H1 (cell line): ENCODE data around the gene MLLT6. TPM values are rescaled to one million over a fixed set of nuclear protein-coding genes. Genes with fewer than 3 reads are reported as not detected.

ENCODE experiments used
- CTCF ChIA-PET: fragments of 300-600 bp; sonication (Branson Sonifier 250); formaldehyde crosslinking; loops from one replicate; lab custom pipeline; 2021; ENCODE audit not compliant: partially characterized antibody; lab: Charles Lee
- POLR2A ChIA-PET: fragments of 300-600 bp; sonication (Branson Sonifier 250); formaldehyde crosslinking; loops from one replicate; lab custom pipeline; 2021; ENCODE audit warnings: inconsistent platforms; ENCODE audit not compliant: partially characterized antibody; lab: Charles Lee
- DNase-seq, 2 experiments: peaks; one replicate each; pipeline versions ENCODE4 v3.0.0 to v3.0.0-alpha.2; 2010 to 2022; ENCODE audit warnings: low spot score in 2 of 2, low read depth in 1 of 2, mixed read lengths in 1 of 2
- FAIRE-seq: peaks from 2 replicates; lab custom pipeline; 2011; peaks lifted over from hg19 to GRCh38; lab: Jason Lieb, UNC
- H2AFZ ChIP-seq: 2 replicates; pipeline ENCODE4 v1.8.1; 2012; ENCODE audit warnings: low read length, inconsistent platforms
- H2AK5ac ChIP-seq: 2 replicates; pipeline ENCODE4 v1.6.1; 2013; ENCODE audit warnings: low read depth, low read length
- H2BK120ac ChIP-seq: replicated peaks from 2 replicates; pipeline ENCODE3; 2013; ENCODE audit warnings: low read depth, low read length, inconsistent platforms
- H2BK12ac ChIP-seq: 2 replicates; pipeline ENCODE4 v1.6.1; 2013; ENCODE audit warnings: low read depth, low read length
- H2BK15ac ChIP-seq: 2 replicates; pipeline ENCODE4 v1.6.1; 2013; ENCODE audit warnings: low read length
- H2BK20ac ChIP-seq: 2 replicates; pipeline ENCODE4 v1.6.1; 2013; ENCODE audit warnings: low read length
- H2BK5ac ChIP-seq: 2 replicates; pipeline ENCODE4 v1.6.1; 2013; ENCODE audit warnings: low read depth, low read length
- H3K14ac ChIP-seq: 2 replicates; pipeline ENCODE4 v1.6.1; 2013; ENCODE audit warnings: inconsistent platforms; ENCODE audit not compliant: insufficient read length
- H3K18ac ChIP-seq: 2 replicates; pipeline ENCODE4 v1.6.1; 2013; ENCODE audit warnings: low read length; ENCODE audit errors: extremely low read depth
- H3K23ac ChIP-seq: 2 replicates; pipeline ENCODE4 v1.6.1; 2013; ENCODE audit warnings: inconsistent platforms; ENCODE audit not compliant: insufficient read length
- H3K23me2 ChIP-seq: 2 replicates; pipeline ENCODE4 v1.6.1; 2013; ENCODE audit warnings: low read depth, low read length
- H3K27ac ChIP-seq: 2 replicates; pipeline ENCODE4 v1.6.1; 2011; ENCODE audit warnings: low read depth, low read length, inconsistent platforms
- H3K27me3 ChIP-seq, 4 experiments: replicated peaks in 1 of 4; 1 replicate in 1 of 4; 2 replicates in 3 of 4; pipeline versions ENCODE4 v1.6.1 to v1.8.1; 2011 to 2013; ENCODE audit warnings: low read length in 3 of 4, mild to moderate bottlenecking in 3 of 4, inconsistent platforms in 2 of 4, mixed read lengths in 2 of 4, moderate library complexity in 1 of 4; ENCODE audit not compliant: control insufficient read depth in 3 of 4, insufficient read depth in 3 of 4; ENCODE audit errors: extremely low read depth in 1 of 4
- H3K36me3 ChIP-seq, 4 experiments: 2 replicates each; pipeline versions ENCODE4 v1.6.1 to v1.8.1; 2011 to 2013; ENCODE audit warnings: mild to moderate bottlenecking in 4 of 4, low read length in 3 of 4, moderate library complexity in 2 of 4, control low read depth in 1 of 4, inconsistent platforms in 1 of 4; ENCODE audit not compliant: insufficient read depth in 4 of 4, control insufficient read depth in 2 of 4
- H3K4ac ChIP-seq: replicated peaks from 2 replicates; pipeline ENCODE3; 2013; ENCODE audit warnings: low read length, low read depth, mixed read lengths, inconsistent platforms; ENCODE audit not compliant: insufficient read length
- H3K4me1 ChIP-seq, 4 experiments: replicated peaks in 1 of 4; 1 replicate in 1 of 4; 2 replicates in 3 of 4; pipeline versions ENCODE4 v1.6.1 to v1.8.1; 2011 to 2013; ENCODE audit warnings: low read length in 3 of 4, inconsistent platforms in 2 of 4, mixed read lengths in 1 of 4; ENCODE audit not compliant: insufficient read depth in 4 of 4, control insufficient read depth in 3 of 4
- H3K4me2 ChIP-seq, 2 experiments: 2 replicates each; pipeline versions ENCODE4 v1.6.1 to v1.8.1; 2011 to 2013; ENCODE audit warnings: low read depth in 2 of 2, low read length in 2 of 2, control low read depth in 1 of 2, inconsistent platforms in 1 of 2, mild to moderate bottlenecking in 1 of 2; ENCODE audit not compliant: insufficient read depth in 1 of 2
- H3K4me3 ChIP-seq, 4 experiments: fragments of 200-600, 300-600 bp in 1 of 4; sonication (generic), shearing (Covaris generic), sonication (Bioruptor Twin) in 1 of 4; 2 replicates each; pipeline versions ENCODE4 v1.5.1 to v1.8.1; 2011 to 2016; ENCODE audit warnings: low read length in 4 of 4, low read depth in 3 of 4, control low read depth in 2 of 4, inconsistent platforms in 2 of 4, mild to moderate bottlenecking in 2 of 4, mixed read lengths in 1 of 4, moderate library complexity in 1 of 4; ENCODE audit not compliant: insufficient read depth in 2 of 4; ENCODE audit errors: extremely low read depth in 1 of 4
- H3K56ac ChIP-seq: replicated peaks from 2 replicates; pipeline ENCODE3; 2013; ENCODE audit warnings: low read depth, mild to moderate bottlenecking, mixed read lengths, low read length, inconsistent platforms; ENCODE audit not compliant: insufficient read length
- H3K79me1 ChIP-seq: 2 replicates; pipeline ENCODE4 v1.6.1; 2013; ENCODE audit warnings: low read depth, low read length, control low read depth
- H3K79me2 ChIP-seq, 2 experiments: 2 replicates each; pipeline versions ENCODE4 v1.6.1 to v1.8.1; 2012 to 2013; ENCODE audit warnings: low read length in 2 of 2, mild to moderate bottlenecking in 2 of 2, inconsistent platforms in 1 of 2; ENCODE audit not compliant: insufficient read depth in 2 of 2, control insufficient read depth in 1 of 2
- H3K9ac ChIP-seq, 4 experiments: replicated peaks in 1 of 4; 1 replicate in 1 of 4; 2 replicates in 3 of 4; pipeline versions ENCODE4 v1.6.1 to v1.8.1; 2011 to 2013; ENCODE audit warnings: low read depth in 3 of 4, low read length in 3 of 4, control low read depth in 2 of 4, mild to moderate bottlenecking in 2 of 4, moderate library complexity in 2 of 4, inconsistent platforms in 1 of 4; ENCODE audit errors: extremely low read depth in 1 of 4
- H3K9me3 ChIP-seq, 2 experiments: 2 replicates each; pipeline versions ENCODE4 v1.6.1 to v1.8.1; 2012 to 2013; ENCODE audit warnings: mild to moderate bottlenecking in 2 of 2, moderate library complexity in 2 of 2, control low read depth in 1 of 2, inconsistent platforms in 1 of 2, low read depth in 1 of 2, low read length in 1 of 2, mixed read lengths in 1 of 2; ENCODE audit not compliant: insufficient read depth in 2 of 2
- H4K20me1 ChIP-seq, 2 experiments: replicated peaks in 1 of 2; 2 replicates each; pipeline versions ENCODE3 to v1.8.1; 2011 to 2013; ENCODE audit warnings: inconsistent platforms in 2 of 2, low read length in 2 of 2, mild to moderate bottlenecking in 1 of 2; ENCODE audit not compliant: insufficient read depth in 2 of 2, control insufficient read depth in 1 of 2
- H4K5ac ChIP-seq: 2 replicates; pipeline ENCODE4 v1.6.1; 2013; ENCODE audit warnings: low read length, low read depth, mixed read lengths, inconsistent platforms; ENCODE audit not compliant: insufficient read length
- H4K8ac ChIP-seq: 2 replicates; pipeline ENCODE4 v1.8.0; 2013; ENCODE audit warnings: mild to moderate bottlenecking, moderate library complexity, low read length, inconsistent platforms; ENCODE audit not compliant: insufficient read depth; ENCODE audit errors: extremely low read depth
- H4K91ac ChIP-seq: replicated peaks from 2 replicates; pipeline ENCODE3; 2013; ENCODE audit warnings: low read length, mixed read lengths, inconsistent platforms; ENCODE audit not compliant: insufficient read length
- CHD2 ChIP-seq: IDR thresholded peaks from 2 replicates; pipeline ENCODE4 v1.6.1; 2012; ENCODE audit warnings: low read length, improper control_type of control experiment
- CREB1 ChIP-seq: IDR thresholded peaks from 2 replicates; pipeline ENCODE4 v1.6.1; 2012; ENCODE audit warnings: inconsistent platforms
- CTBP2 ChIP-seq: IDR thresholded peaks from 2 replicates; pipeline ENCODE4 v1.7.0; 2011; ENCODE audit warnings: borderline replicate concordance, mild to moderate bottlenecking, moderate library complexity, mixed read lengths, low read length; ENCODE audit not compliant: insufficient read depth, insufficient read length
- CTCF ChIP-seq, 3 experiments: IDR thresholded peaks; 1 replicate in 2 of 3; 2 replicates in 1 of 3; pipeline versions ENCODE4 v1.5.1 to v1.6.1; 2011; ENCODE audit warnings: low read length in 3 of 3, mild to moderate bottlenecking in 3 of 3, inconsistent platforms in 2 of 3, low read depth in 1 of 3, moderate library complexity in 1 of 3; ENCODE audit not compliant: insufficient read depth in 1 of 3; ENCODE audit errors: control extremely low read depth in 1 of 3
- GABPA ChIP-seq: IDR thresholded peaks from 2 replicates; pipeline ENCODE4 v1.6.1; 2011; ENCODE audit warnings: mild to moderate bottlenecking, low read length, moderate library complexity, borderline replicate concordance; ENCODE audit not compliant: insufficient read depth
- POLR2AphosphoS5 ChIP-seq: IDR thresholded peaks from 2 replicates; pipeline ENCODE4 v1.6.1; 2011; ENCODE audit warnings: low read depth, low read length
- RAD21 ChIP-seq, 2 experiments: IDR thresholded peaks in 1 of 2; conservative IDR thresholded peaks in 1 of 2; 2 replicates each; pipeline ENCODE4 v1.6.1; 2011; ENCODE audit warnings: low read depth in 2 of 2, low read length in 2 of 2, improper control_type of control experiment in 1 of 2, inconsistent platforms in 1 of 2, mild to moderate bottlenecking in 1 of 2, moderate library complexity in 1 of 2
- SP2 ChIP-seq: IDR thresholded peaks from 2 replicates; pipeline ENCODE4 v1.6.1; 2012; ENCODE audit warnings: mild to moderate bottlenecking, low read length, inconsistent platforms
- WGBS, 2 experiments: shearing (Covaris generic) in 1 of 2; methylation state at CpG; one replicate each; pipeline versions ENCODE4 v1.1.6 to v1.1.7; 2013 to 2015; ENCODE audit warnings: low lambda C conversion rate in 2 of 2, mixed read lengths in 2 of 2, inconsistent platforms in 1 of 2, low coverage in 1 of 2, missing lambda C conversion rate in 1 of 2; ENCODE audit not compliant: insufficient replicate concordance in 2 of 2, insufficient coverage in 1 of 2, insufficient read length in 1 of 2; ENCODE audit errors: extremely low coverage in 1 of 2, missing lambda C conversion rate in 1 of 2; 5-methylcytosine and 5-hydroxymethylcytosine counted together
- polyA plus RNA-seq, 7 experiments: library from polyadenylated mRNA; depleted of rRNA in 3 of 7; stranded (reverse) in 5 of 7; unstranded in 2 of 7; fragments of >200 nt in 5 of 7; fragments of 200-250 nt in 2 of 7; gene quantifications; 1 replicate in 5 of 7; 2 replicates in 1 of 7; 4 replicates in 1 of 7; pipeline versions ENCODE4 v1.2.1 to v1.2.3, GENCODE V29; 2011 to 2013; ENCODE audit warnings: missing spikeins in 2 of 7, mixed read lengths in 2 of 7
- total RNA-seq: library from RNA; stranded (reverse); fragmentation: NEBNext Ultra II Directional; extraction: Animal tissue kit (Norgen Biotek cat#: 25700); gene quantifications from 2 replicates; pipeline ENCODE4 v1.2.1, GENCODE V29; 2021

Gene MLLT6
- total and polyA plus RNA-seq, 2 of the 8 experiments (the other 6 are each of a cell fraction or from before 2014, with no cell fraction given), result 6.5 to 8.0 TPM

DNA sequence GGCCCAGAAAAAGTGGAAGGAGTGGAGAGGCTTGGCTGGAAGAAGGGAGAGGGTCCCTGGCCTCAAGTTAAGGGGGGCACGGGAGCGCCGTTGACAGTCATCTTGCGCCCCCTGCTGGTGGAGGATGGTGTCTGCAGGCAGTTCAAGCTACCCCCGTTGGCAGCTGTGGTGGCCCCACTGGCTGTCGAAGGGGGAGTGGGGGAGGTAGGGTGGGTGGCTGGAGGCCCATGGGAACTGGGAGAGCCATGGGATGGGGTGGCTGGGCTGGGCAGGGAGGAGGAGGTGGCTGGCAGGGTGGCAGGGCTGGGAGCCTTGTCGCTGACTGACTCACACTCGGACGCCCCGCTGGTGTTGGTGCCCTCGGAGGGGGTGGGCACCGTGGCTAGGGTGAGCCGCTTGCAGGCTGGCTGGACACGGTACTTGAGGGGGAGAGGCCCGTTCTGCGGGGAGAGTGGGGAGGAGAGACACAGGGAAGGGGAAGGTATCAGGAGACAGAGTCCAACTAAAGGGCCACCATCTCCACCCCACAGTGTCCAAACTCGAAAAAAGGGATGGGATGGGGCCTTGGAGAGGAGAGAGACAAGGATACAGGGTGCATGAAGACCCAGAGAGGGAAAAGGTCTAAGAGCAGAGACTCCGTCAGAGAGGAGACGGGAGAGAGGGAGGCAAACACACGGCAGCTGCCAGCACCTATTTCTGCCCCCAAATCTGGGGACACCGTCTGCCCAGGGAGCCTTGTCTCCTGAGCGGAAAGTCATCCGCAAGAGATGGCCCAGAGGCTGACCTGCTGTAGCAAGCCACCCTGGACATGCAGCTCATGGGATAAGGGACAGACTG lies 30.3 kb downstream of the MLLT6 start:
- no peak overlapping the region for H2BK120ac ChIP-seq
- 0 out of 2 replicates have a peak, but pooled peaks cover 5% of the 10 kb centered on the region for H3K79me1 ChIP-seq
- no peaks in the 10 kb centered on the region for H3K9me3 ChIP-seq
- no peak overlapping the region for H3K27ac ChIP-seq
- H3K4me1 ChIP-seq, result peaks cover 0 to 12% (median 6%) of the 10 kb centered on the region in 4 experiments; a peak in 5 of 7 replicates
- H3K18ac ChIP-seq, result no peak overlapping the region
- peak overlapping the region; percentile 65 for H4K8ac ChIP-seq
- no peak overlapping the region for H2AFZ ChIP-seq
- ChIA-PET CTCF (interaction anchor here (0.7 to 5.4 kb wide), 32 partner anchors 9 to 190 kb away, joined by 3 to 49 read pairs (median 7); partner anchors contain the start of genes EPOP and MLLT6), POLR2A (interaction anchor here (0.9 to 2.8 kb wide), 6 partner anchors 9 to 50 kb away, joined by 3 to 8 read pairs (median 5); no protein-coding TSS in a partner anchor)
- H3K4me3 ChIP-seq, result no peak overlapping the region
- H3K79me2 ChIP-seq, result peaks cover 0 to 13% of the 10 kb centered on the region in 2 experiments; a peak in 1 of 4 replicates
- DNase-seq (peak in 1 of 2 experiments; percentile 93), FAIRE-seq (no peak)
- H2BK15ac ChIP-seq, result no peak overlapping the region
- H3K9ac ChIP-seq, result no peak overlapping the region
- 73% methylated on average over 21 of the region's 23 CpGs; no CpG with 5 or more reads in 1 of the 2 experiments for WGBS, 2 experiments
- H3K27me3 ChIP-seq, result no peaks in the 10 kb centered on the region
- H4K5ac ChIP-seq, result no peak overlapping the region
- no peak overlapping the region for H3K56ac ChIP-seq
- H2AK5ac ChIP-seq, result no peak overlapping the region
- H3K4me2 ChIP-seq, result no peak overlapping the region
- no peak overlapping the region for H2BK20ac ChIP-seq
- no peak overlapping the region for H3K14ac ChIP-seq
- no peak overlapping the region for H3K23ac ChIP-seq
- H4K20me1 ChIP-seq, result peaks cover 14 to 51% of the 10 kb centered on the region in 2 experiments
- no peak overlapping the region for H3K4ac ChIP-seq
- H3K36me3 ChIP-seq, result peaks cover 2 to 30% (median 18%) of the 10 kb centered on the region in 4 experiments; a peak in 7 of 8 replicates
- no peak overlapping the region for H2BK12ac ChIP-seq
- H3K23me2 ChIP-seq, result peaks cover 7% of the 10 kb centered on the region; the same call in 1 of the 2 replicates
- no peak overlapping the region for H4K91ac ChIP-seq
- no peak overlapping the region for H2BK5ac ChIP-seq
- peak; percentile 30; the same call in 1 of the 2 replicates for TF ChIP-seq POLR2AphosphoS5
- peak; percentile 40; the same call in 1 of the 2 replicates for TF ChIP-seq GABPA
- no peak for TF ChIP-seq CTBP2
- TF ChIP-seq SP2, result no peak
- TF ChIP-seq CTCF (IDR thresholded peaks at IDR 0.05; ENCODE audit: control extremely low read depth in 1 of 3, insufficient read depth in 1 of 3, low read depth in 1 of 3, low read length in 3 of 3), result peak; percentile 85 to 99 (median 93)
- TF ChIP-seq RAD21 (IDR thresholded peaks at IDR 0.05 in 1 of 2, conservative IDR thresholded peaks at IDR 0.05 in 1 of 2; ENCODE audit: low read depth in 2 of 2, low read length in 2 of 2), result peak; percentile 87 to 89
- TF ChIP-seq CHD2, result no peak
- TF ChIP-seq CREB1, result peak; percentile 51
